ENCODE data around the gene RNF19B.
"Not testable (repeated sequence)": the region's sequence is repeated elsewhere in the genome, so short reads cannot be mapped to it uniquely, and the experiment has no call there.

The RNF19B gene

GRCh38 chr1:32929366-32929765 is 35.2 kb downstream of the RNF19B start:
- DNase-seq, result no peak

- no peak for DNase-seq
Observed at GRCh38 chr1:32928715-32929114, 35.9 kb downstream of the RNF19B start.

- DNase-seq, result no peak
Observed at GRCh38 chr1:32928285-32928684, 36.3 kb downstream of the RNF19B start.

GRCh38 chr1:32927441-32927840 is 37.2 kb downstream of the RNF19B start:
- no peak for DNase-seq

- no peak for DNase-seq
Observed at GRCh38 chr1:32926562-32926961, 38.0 kb downstream of the RNF19B start.

GRCh38 chr1:32925403-32926162 is 39.0 kb downstream of the RNF19B start:
- no peak for DNase-seq

- DNase-seq, result no peak
Observed at GRCh38 chr1:32924881-32925344, 39.7 kb downstream of the RNF19B start.

- no peak for DNase-seq
Observed at GRCh38 chr1:32920833-32921232, 43.8 kb downstream of the RNF19B start.

GRCh38 chr1:32919811-32920733 is 44.5 kb downstream of the RNF19B start:
- no peak for DNase-seq

GRCh38 chr1:32918179-32918578 is 46.4 kb downstream of the RNF19B start:
- no peak for DNase-seq

GRCh38 chr1:32917521-32917920 is 47.1 kb downstream of the RNF19B start:
- DNase-seq, result no peak

- DNase-seq, result no peak
Observed at GRCh38 chr1:32915766-32916706, 48.6 kb downstream of the RNF19B start.

- DNase-seq, result no peak
Observed at GRCh38 chr1:32910319-32910718, 54.3 kb downstream of the RNF19B start.

GRCh38 chr1:32907435-32907834 is 57.2 kb downstream of the RNF19B start:
- DNase-seq, result no peak

- DNase-seq, result no peak
Observed at GRCh38 chr1:32906654-32907053, 58.0 kb downstream of the RNF19B start.

- not testable (repeated sequence) for DNase-seq
Observed at GRCh38 chr1:32905588-32905987, 59.0 kb downstream of the RNF19B start.

GRCh38 chr1:32904797-32905196 is 59.8 kb downstream of the RNF19B start:
- DNase-seq, result no peak

GRCh38 chr1:32903991-32904785 is 60.4 kb downstream of the RNF19B start:
- no peak for DNase-seq

GRCh38 chr1:32902535-32902920 is 62.1 kb downstream of the RNF19B start:
- DNase-seq, result no peak

- DNase-seq, result no peak
Observed at GRCh38 chr1:32901823-32902534, 62.6 kb downstream of the RNF19B start.

Measured in NCI-H446 (cell line).